T-helper 1 cell treated with Interleukin-12 subunit alpha and Interleukin-12 subunit beta and Interleukin-4 antibody, amounts not matched to agents 30 ng/mL and 1 ng/mL, for 36 hours (primary cell): ENCODE measurements around the gene CDH13. TPM values are rescaled to one million over a fixed set of nuclear protein-coding genes. Genes with fewer than 3 reads are reported as not detected.

Experiments used
- intact Hi-C: fragments of 100-400 bp; cut with micrococcal nuclease; formaldehyde crosslinking; loops from one replicate; pipeline ENCODE4 v1.15.1; 2024
- total RNA-seq: library from RNA; stranded (reverse); gene quantifications from 2 replicates; pipeline ENCODE4 v1.2.3, GENCODE V29; 2022

The CDH13 gene
- total RNA-seq, 1 donor from 2014 or later: not detected

GRCh38 chr16:82628088-82628423, 1.3 kb downstream of the CDH13 start:
- intact Hi-C loops: no loop called here

GRCh38 chr16:82628711-82629110, 1.9 kb downstream of the CDH13 start:
- intact Hi-C loops: no loop called here

GRCh38 chr16:82629441-82630027, 2.8 kb downstream of the CDH13 start:
- intact Hi-C loops: loop anchor here (1.0 to 10.0 kb wide), 3 partner anchors 367 to 725 kb away; no protein-coding TSS in a partner anchor

GRCh38 chr16:82630219-82630618, 3.5 kb downstream of the CDH13 start:
- intact Hi-C loops: loop anchor here (1.0 to 10.0 kb wide), 3 partner anchors 367 to 725 kb away; no protein-coding TSS in a partner anchor

GRCh38 chr16:82630688-82631087, 3.9 kb downstream of the CDH13 start:
- intact Hi-C loops: loop anchor here (1.0 to 10.0 kb wide), 3 partner anchors 368 to 724 kb away; no protein-coding TSS in a partner anchor

- intact Hi-C loops: loop anchor here (2.0 to 10.0 kb wide), 2 partner anchors 369 to 723 kb away; no protein-coding TSS in a partner anchor
Observed at GRCh38 chr16:82631701-82632685, 5.2 kb downstream of the CDH13 start.

GRCh38 chr16:82633964-82634600, 7.3 kb downstream of the CDH13 start:
- intact Hi-C loops: loop anchor here (10.0 kb wide), 1 partner anchor 721 kb away; no protein-coding TSS in a partner anchor

GRCh38 chr16:82634955-82635610, 8.3 kb downstream of the CDH13 start:
- intact Hi-C loops: loop anchor here (5.0 to 10.0 kb wide), 2 partner anchors 82 to 720 kb away; no protein-coding TSS in a partner anchor

- intact Hi-C loops: loop anchor here (5.0 to 10.0 kb wide), 2 partner anchors 81 to 718 kb away; no protein-coding TSS in a partner anchor
Observed at GRCh38 chr16:82636485-82636884, 9.7 kb downstream of the CDH13 start.

GRCh38 chr16:82636958-82637357, 10.2 kb downstream of the CDH13 start:
- intact Hi-C loops: loop anchor here (5.0 to 10.0 kb wide), 2 partner anchors 80 to 718 kb away; no protein-coding TSS in a partner anchor

GRCh38 chr16:82638095-82638798, 11.5 kb downstream of the CDH13 start:
- intact Hi-C loops: loop anchor here (5.0 to 10.0 kb wide), 2 partner anchors 79 to 717 kb away; no protein-coding TSS in a partner anchor

GRCh38 chr16:82639263-82639662, 12.5 kb downstream of the CDH13 start:
- intact Hi-C loops: loop anchor here (1.0 to 10.0 kb wide), 3 partner anchors 78 to 716 kb away; no protein-coding TSS in a partner anchor

GRCh38 chr16:82639666-82640336, 13.0 kb downstream of the CDH13 start:
- intact Hi-C loops: loop anchor here (1.0 to 10.0 kb wide), 4 partner anchors 78 to 715 kb away; no protein-coding TSS in a partner anchor

GRCh38 chr16:82641336-82641984, 14.7 kb downstream of the CDH13 start:
- intact Hi-C loops: loop anchor here (1.0 to 2.0 kb wide), 3 partner anchors 14 to 97 kb away; no protein-coding TSS in a partner anchor

GRCh38 chr16:82643136-82643535, 16.4 kb downstream of the CDH13 start:
- intact Hi-C loops: no loop called here

- intact Hi-C loops: no loop called here
Observed at GRCh38 chr16:82643936-82644630, 17.3 kb downstream of the CDH13 start.

- intact Hi-C loops: no loop called here
Observed at GRCh38 chr16:82646504-82646903, 19.7 kb downstream of the CDH13 start.

- intact Hi-C loops: loop anchor here (5.0 to 10.0 kb wide), 4 partner anchors 475 to 1642 kb away; partner anchors contain the start of genes CENPN, CMC2, GAN and MPHOSPH6
Observed at GRCh38 chr16:82649766-82650165, 23.0 kb downstream of the CDH13 start.
